HEK293 (cell line): Measurements from ENCODE around the gene CHFR.

ENCODE experiments used
- PRDM4 ChIP-seq: fragments of 450-650 bp; formaldehyde crosslinking; IDR thresholded peaks from 2 replicates; pipeline ENCODE4 v1.5.1; 2017; ENCODE audit warnings: missing biosample characterization, missing genetic modification characterization
- YY1 ChIP-seq: fragments of 450-650 bp; formaldehyde crosslinking; IDR thresholded peaks from 2 replicates; pipeline ENCODE4 v1.5.1; 2018; ENCODE audit warnings: missing biosample characterization, missing genetic modification characterization
- ZNF132 ChIP-seq: fragments of 450-650 bp; formaldehyde crosslinking; IDR thresholded peaks from 2 replicates; pipeline ENCODE4 v1.5.1; 2017; ENCODE audit warnings: missing biosample characterization, missing genetic modification characterization, borderline replicate concordance
- ZNF148 ChIP-seq: fragments of 450-650 bp; formaldehyde crosslinking; IDR thresholded peaks from 2 replicates; pipeline ENCODE4 v1.5.0; 2017; ENCODE audit warnings: missing biosample characterization, missing genetic modification characterization, borderline replicate concordance
- ZNF350 ChIP-seq: fragments of 450-650 bp; formaldehyde crosslinking; IDR thresholded peaks from 2 replicates; pipeline ENCODE4 v1.5.0; 2017; ENCODE audit warnings: missing biosample characterization, mild to moderate bottlenecking, missing genetic modification characterization
- ZNF423 ChIP-seq: fragments of 450-650 bp; formaldehyde crosslinking; IDR thresholded peaks from 2 replicates; pipeline ENCODE4 v1.5.1; 2016; ENCODE audit warnings: missing biosample characterization, missing genetic modification characterization
- ZNF660 ChIP-seq: fragments of 450-650 bp; IDR thresholded peaks from 2 replicates; pipeline ENCODE4 v1.5.1; 2018; ENCODE audit warnings: missing biosample characterization, mild to moderate bottlenecking, missing genetic modification characterization
- ZNF76 ChIP-seq: fragments of 450-650 bp; formaldehyde crosslinking; IDR thresholded peaks from 2 replicates; pipeline ENCODE4; 2016; ENCODE audit warnings: low read depth, missing biosample characterization, missing genetic modification characterization, borderline replicate concordance
- TF ChIP-seq, protein P1 (sequence below): fragments of 450-650 bp; formaldehyde crosslinking; IDR thresholded peaks from 2 replicates; pipeline ENCODE4 v1.5.1; 2016; ENCODE audit warnings: missing biosample characterization, missing genetic modification characterization

DNA sequence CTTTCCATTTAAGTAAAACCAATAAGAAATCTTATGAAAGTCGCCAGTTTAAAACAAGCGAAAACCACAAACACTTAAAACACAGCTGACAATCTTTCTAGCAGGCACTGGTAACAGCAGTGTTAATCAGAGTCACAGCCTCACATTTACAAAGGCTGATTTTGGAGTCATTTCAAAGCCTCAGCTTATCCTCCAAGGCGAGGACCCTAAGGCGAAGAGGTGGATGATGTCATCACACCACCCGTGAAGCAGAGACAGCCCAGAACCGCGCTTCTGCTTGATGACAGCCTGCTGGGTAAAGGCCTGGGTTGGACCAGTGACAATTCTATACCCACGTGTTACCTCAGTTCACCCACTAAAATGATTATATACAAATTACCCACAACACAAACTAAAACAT is 68.8 kb downstream of the CHFR start:
- TF ChIP-seq, protein P1, sequence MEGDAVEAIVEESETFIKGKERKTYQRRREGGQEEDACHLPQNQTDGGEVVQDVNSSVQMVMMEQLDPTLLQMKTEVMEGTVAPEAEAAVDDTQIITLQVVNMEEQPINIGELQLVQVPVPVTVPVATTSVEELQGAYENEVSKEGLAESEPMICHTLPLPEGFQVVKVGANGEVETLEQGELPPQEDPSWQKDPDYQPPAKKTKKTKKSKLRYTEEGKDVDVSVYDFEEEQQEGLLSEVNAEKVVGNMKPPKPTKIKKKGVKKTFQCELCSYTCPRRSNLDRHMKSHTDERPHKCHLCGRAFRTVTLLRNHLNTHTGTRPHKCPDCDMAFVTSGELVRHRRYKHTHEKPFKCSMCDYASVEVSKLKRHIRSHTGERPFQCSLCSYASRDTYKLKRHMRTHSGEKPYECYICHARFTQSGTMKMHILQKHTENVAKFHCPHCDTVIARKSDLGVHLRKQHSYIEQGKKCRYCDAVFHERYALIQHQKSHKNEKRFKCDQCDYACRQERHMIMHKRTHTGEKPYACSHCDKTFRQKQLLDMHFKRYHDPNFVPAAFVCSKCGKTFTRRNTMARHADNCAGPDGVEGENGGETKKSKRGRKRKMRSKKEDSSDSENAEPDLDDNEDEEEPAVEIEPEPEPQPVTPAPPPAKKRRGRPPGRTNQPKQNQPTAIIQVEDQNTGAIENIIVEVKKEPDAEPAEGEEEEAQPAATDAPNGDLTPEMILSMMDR, result no peak
- TF ChIP-seq YY1 (tag by site-specific recombination), result no peak
- no peak for TF ChIP-seq ZNF76
- no peak for TF ChIP-seq ZNF132 (tag by site-specific recombination)
- no peak for TF ChIP-seq ZNF148 (tag by site-specific recombination)
- no peak for TF ChIP-seq PRDM4
- no peak for TF ChIP-seq ZNF350 (tag by site-specific recombination)
- no peak for TF ChIP-seq ZNF423 (tag by site-specific recombination)
- no peak for TF ChIP-seq ZNF660
